CD8-positive, alpha-beta memory T cell (primary cell): Measurements from ENCODE around the gene SERPINA9. TPM values are rescaled to one million over a fixed set of nuclear protein-coding genes. Genes with fewer than 3 reads are reported as not detected.
"Not testable (repeated sequence)": the region's sequence is repeated elsewhere in the genome, so short reads cannot be mapped to it uniquely, and the experiment has no call there.

ENCODE experiments used
- CTCF ChIA-PET: fragments of 350-600 bp; sonication (Branson Sonifier 250); formaldehyde crosslinking; loops from one replicate; lab custom pipeline; 2021; ENCODE audit warnings: antibody characterized with exemption; lab: Charles Lee
- POLR2A ChIA-PET: fragments of 350-600 bp; sonication (Branson Sonifier 250); formaldehyde crosslinking; loops from one replicate; lab custom pipeline; 2021; ENCODE audit warnings: antibody characterized with exemption; lab: Charles Lee
- DNase-seq, 5 donors: peaks; one replicate each; pipeline versions ENCODE4 v3.0.0 to v3.0.0-alpha.2; 2020 to 2022; ENCODE audit warnings: mixed read lengths in 1 of 5
- H3K27ac ChIP-seq: one replicate; pipeline ENCODE4 v1.7.0; 2013; ENCODE audit warnings: low read depth, mild to moderate bottlenecking, low read length, moderate library complexity
- H3K27me3 ChIP-seq: 2 replicates; pipeline ENCODE4 v1.7.0; 2013; ENCODE audit warnings: low read length, mild to moderate bottlenecking; ENCODE audit not compliant: insufficient read depth, poor library complexity, severe bottlenecking
- H3K36me3 ChIP-seq: 2 replicates; pipeline ENCODE4 v1.7.0; 2013; ENCODE audit warnings: mild to moderate bottlenecking, low read length, moderate library complexity; ENCODE audit not compliant: insufficient read depth
- H3K4me1 ChIP-seq: 2 replicates; pipeline ENCODE4 v1.7.0; 2013; ENCODE audit warnings: mild to moderate bottlenecking, low read length, moderate library complexity; ENCODE audit not compliant: insufficient read depth
- H3K4me3 ChIP-seq: 2 replicates; pipeline ENCODE4 v1.7.0; 2013; ENCODE audit warnings: mild to moderate bottlenecking, low read length
- H3K9me3 ChIP-seq: 2 replicates; pipeline ENCODE4 v1.7.0; 2013; ENCODE audit warnings: mild to moderate bottlenecking, low read length
- H3K27ac Mint-ChIP-seq, 8 donors: one replicate each; pipeline ENCODE4 v1.8.0; 2020 to 2021; ENCODE audit warnings: mixed read lengths in 8 of 8, mild to moderate bottlenecking in 6 of 8, inconsistent platforms in 3 of 8, moderate library complexity in 3 of 8
- H3K27me3 Mint-ChIP-seq, 2 donors: one replicate each; pipeline ENCODE4 v1.8.0; 2020 to 2021; ENCODE audit warnings: mixed read lengths in 2 of 2, mild to moderate bottlenecking in 1 of 2, moderate library complexity in 1 of 2
- H3K36me3 Mint-ChIP-seq, 3 donors: one replicate each; pipeline ENCODE4 v1.8.0; 2020 to 2021; ENCODE audit warnings: mixed read lengths in 3 of 3, inconsistent platforms in 1 of 3, mild to moderate bottlenecking in 1 of 3
- H3K4me1 Mint-ChIP-seq, 3 donors: one replicate each; pipeline ENCODE4 v1.8.0; 2020 to 2021; ENCODE audit warnings: mixed read lengths in 3 of 3, inconsistent platforms in 1 of 3, mild to moderate bottlenecking in 1 of 3
- H3K4me3 Mint-ChIP-seq, 7 donors: one replicate each; pipeline ENCODE4 v1.8.0; 2020 to 2021; ENCODE audit warnings: mixed read lengths in 7 of 7, mild to moderate bottlenecking in 6 of 7, moderate library complexity in 4 of 7, inconsistent platforms in 2 of 7
- H3K9me3 Mint-ChIP-seq, 5 donors: one replicate each; pipeline ENCODE4 v1.8.0; 2020 to 2022; ENCODE audit warnings: mixed read lengths in 5 of 5, mild to moderate bottlenecking in 3 of 5, moderate library complexity in 2 of 5, inconsistent platforms in 1 of 5
- polyA plus RNA-seq: library from polyadenylated mRNA; unstranded; fragments of 300-500 nt; fragmentation: Illumina TruSeq; gene quantifications from one replicate; pipeline ENCODE4 v1.2.3, GENCODE V29; 2021
- total RNA-seq, 2 experiments: library from RNA; stranded (reverse); gene quantifications; one replicate each; pipeline ENCODE4 v1.2.3, GENCODE V29; 2021

Gene SERPINA9
- total and polyA plus RNA-seq, 3 experiments from 2014 or later: not detected

DNA sequence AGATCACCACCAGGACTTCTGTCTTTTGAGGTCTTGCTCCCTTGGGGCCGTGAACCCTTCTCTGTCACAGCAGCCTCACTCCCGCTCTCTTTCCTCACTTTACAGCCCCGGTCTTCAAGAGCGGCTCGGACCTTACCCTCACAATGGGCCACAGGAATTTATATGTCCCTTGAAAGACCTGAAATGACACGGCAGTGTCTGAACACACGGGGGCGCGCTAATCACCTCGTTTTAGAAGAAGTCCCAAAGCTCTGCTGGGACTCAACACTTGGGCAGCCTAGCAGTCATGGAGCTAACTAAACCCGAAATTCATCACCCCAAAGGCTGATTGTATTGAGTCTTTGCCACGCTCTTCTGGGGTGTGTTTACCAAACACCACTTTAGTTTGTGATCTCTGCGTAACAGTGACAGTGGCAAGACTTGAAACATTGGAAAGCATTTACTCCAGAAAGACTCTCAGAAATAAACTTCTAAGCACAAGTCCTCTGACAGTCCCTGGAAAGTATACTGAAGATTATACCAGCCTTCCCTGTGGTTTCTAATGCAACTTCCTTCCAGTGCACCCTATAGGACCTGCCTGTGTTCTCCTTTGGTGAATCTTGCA lies 52.4 kb downstream of the SERPINA9 start:
- POLR2A ChIA-PET: no interaction called here
- no peaks in the 10 kb centered on the region for H3K36me3 Mint-ChIP-seq
- Histone ChIP-seq H3K9me3 (no peaks in the 10 kb centered on the region), H3K27ac (no peak overlapping the region), H3K36me3 (no peaks in the 10 kb centered on the region), H3K27me3 (peaks cover 4% of the 10 kb centered on the region), H3K4me3 (no peak overlapping the region), H3K4me1 (no peaks in the 10 kb centered on the region)
- H3K4me1 Mint-ChIP-seq: no peaks in the 10 kb centered on the region
- no peak overlapping the region for H3K27ac Mint-ChIP-seq
- no peak overlapping the region for H3K4me3 Mint-ChIP-seq
- DNase-seq: peak in 1 of 5 donors; percentile 3
- CTCF ChIA-PET: no interaction called here
- H3K9me3 Mint-ChIP-seq: peaks cover 0 to 4% (median 3%) of the 10 kb centered on the region in 5 donors
- H3K27me3 Mint-ChIP-seq: peaks cover 8 to 38% of the 10 kb centered on the region in 2 donors

GRCh38 chr14:94421316-94421715 lies 54.7 kb downstream of the SERPINA9 start:
- no peaks in the 10 kb centered on the region for H3K36me3 ChIP-seq
- CTCF ChIA-PET: no interaction called here
- no peaks in the 10 kb centered on the region for H3K9me3 ChIP-seq
- H3K27me3 Mint-ChIP-seq: peaks cover 7 to 39% of the 10 kb centered on the region in 2 donors
- no peaks in the 10 kb centered on the region for H3K36me3 Mint-ChIP-seq
- peaks cover 0 to 13% (median 4%) of the 10 kb centered on the region in 5 donors for H3K9me3 Mint-ChIP-seq
- no peak overlapping the region for H3K27ac ChIP-seq
- H3K4me3 Mint-ChIP-seq: no peak overlapping the region
- H3K4me3 ChIP-seq: no peak overlapping the region
- no peaks in the 10 kb centered on the region for H3K27me3 ChIP-seq
- no peak for DNase-seq
- H3K4me1 Mint-ChIP-seq: no peaks in the 10 kb centered on the region
- POLR2A ChIA-PET: no interaction called here
- H3K4me1 ChIP-seq: no peaks in the 10 kb centered on the region
- no peak overlapping the region for H3K27ac Mint-ChIP-seq

DNA sequence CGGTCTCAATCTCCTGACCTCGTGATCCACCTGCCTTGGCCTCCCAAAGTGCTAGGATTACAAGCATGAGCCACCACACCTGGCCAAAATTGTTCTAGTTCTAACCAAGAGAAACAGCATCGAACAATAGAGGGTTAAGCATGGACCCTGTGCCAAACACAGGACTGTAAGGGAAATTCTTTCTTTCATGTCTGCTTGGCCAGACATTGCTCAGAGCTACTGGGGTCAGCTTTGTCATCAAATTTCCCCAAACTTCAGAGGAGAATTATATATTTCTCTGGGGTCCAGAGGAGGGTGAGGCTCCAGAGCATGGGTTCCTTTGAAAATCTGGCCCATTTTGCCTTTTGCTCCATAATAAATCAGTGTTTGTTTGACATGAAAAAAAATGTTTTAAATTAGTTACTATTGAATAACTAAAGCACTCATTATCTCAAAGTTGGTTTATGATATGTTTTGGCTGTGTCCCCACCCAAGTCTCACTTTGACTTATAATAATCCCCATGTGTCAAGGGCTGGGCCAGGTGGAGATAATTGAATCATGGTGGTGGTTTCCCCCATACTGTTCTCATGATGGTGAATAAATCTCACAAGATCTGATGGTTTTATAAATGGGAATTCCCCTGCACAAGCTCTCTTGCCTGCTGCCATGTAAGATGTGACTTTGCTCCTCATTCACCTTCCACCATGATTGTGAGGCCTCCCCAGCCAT lies 58.3 kb downstream of the SERPINA9 start:
- H3K27ac Mint-ChIP-seq, H3K27ac ChIP-seq, CTCF ChIA-PET, H3K4me1 ChIP-seq, H3K9me3 ChIP-seq, H3K4me3 Mint-ChIP-seq, H3K36me3 ChIP-seq, H3K27me3 ChIP-seq, H3K4me3 ChIP-seq, DNase-seq, H3K4me1 Mint-ChIP-seq, H3K36me3 Mint-ChIP-seq, POLR2A ChIA-PET: not testable (repeated sequence)
- Mint-ChIP-seq H3K9me3 (peaks cover 0 to 16% (median 4%) of the 10 kb centered on the region in 5 donors), H3K27me3 (peaks cover 6 to 34% of the 10 kb centered on the region in 2 donors)

Other genes with a start within 250 kb of the SERPINA9 start
- gene SERPINA10, start 182.9 kb downstream of the SERPINA9 start, total RNA-seq: not detected
- not detected for gene SERPINA10, start 182.9 kb downstream of the SERPINA9 start, polyA plus RNA-seq
- not detected for gene SERPINA6, start 152.9 kb downstream of the SERPINA9 start, total RNA-seq
- not detected for gene SERPINA6, start 152.9 kb downstream of the SERPINA9 start, polyA plus RNA-seq
- not detected for gene SERPINA2, start 109.5 kb downstream of the SERPINA9 start, total RNA-seq
- gene SERPINA2, start 109.5 kb downstream of the SERPINA9 start, polyA plus RNA-seq: not detected
- gene SERPINA1, start 87.6 kb downstream of the SERPINA9 start, total RNA-seq: under 1 TPM; 0.18 to 0.40 TPM
- gene SERPINA1, start 87.6 kb downstream of the SERPINA9 start, polyA plus RNA-seq: not detected
- gene SERPINA11, start 23.4 kb downstream of the SERPINA9 start, total RNA-seq: not detected
- gene SERPINA11, start 23.4 kb downstream of the SERPINA9 start, polyA plus RNA-seq: not detected
- not detected for gene SERPINA12, start 33.3 kb upstream of the SERPINA9 start, total RNA-seq
- gene SERPINA12, start 33.3 kb upstream of the SERPINA9 start, polyA plus RNA-seq: not detected
- gene SERPINA4, start 85.2 kb upstream of the SERPINA9 start, total RNA-seq: not detected
- not detected for gene SERPINA4, start 85.2 kb upstream of the SERPINA9 start, polyA plus RNA-seq
- not detected for gene SERPINA5, start 105.2 kb upstream of the SERPINA9 start, total RNA-seq
- gene SERPINA5, start 105.2 kb upstream of the SERPINA9 start, polyA plus RNA-seq: not detected
- not detected for gene SERPINA3, start 136.2 kb upstream of the SERPINA9 start, total RNA-seq
- not detected for gene SERPINA3, start 136.2 kb upstream of the SERPINA9 start, polyA plus RNA-seq